T-helper 2 cell (primary cell): ENCODE results near the gene LDHD.
"Not testable (repeated sequence)": the region's sequence is repeated elsewhere in the genome, so short reads cannot be mapped to it uniquely, and the experiment has no call there.

ENCODE experiments used
- DNase-seq, 5 experiments: peaks; one replicate each; pipeline versions ENCODE4 v3.0.0 to v3.0.0-alpha.2; 2012 to 2022

LDHD gene

GRCh38 chr16:75099075-75099667, 17.4 kb downstream of the LDHD start:
- no peak for DNase-seq

GRCh38 chr16:75097941-75098901, 18.4 kb downstream of the LDHD start:
- peak; percentile 35 to 88 (median 70) for DNase-seq

- no peak for DNase-seq
Measured at GRCh38 chr16:75097191-75097761, 19.3 kb downstream of the LDHD start.

- no peak for DNase-seq
Measured at GRCh38 chr16:75096656-75097055, 19.9 kb downstream of the LDHD start.

GRCh38 chr16:75095204-75095621, 21.4 kb downstream of the LDHD start:
- no peak for DNase-seq

GRCh38 chr16:75093598-75094540, 22.7 kb downstream of the LDHD start:
- no peak for DNase-seq

GRCh38 chr16:75092777-75093176, 23.8 kb downstream of the LDHD start:
- DNase-seq: no peak

- DNase-seq: not testable (repeated sequence)
Measured at GRCh38 chr16:75091619-75092018, 25.0 kb downstream of the LDHD start.

- DNase-seq: not testable (repeated sequence)
Measured at GRCh38 chr16:75090899-75091298, 25.7 kb downstream of the LDHD start.

GRCh38 chr16:75089486-75090202, 26.9 kb downstream of the LDHD start:
- DNase-seq: peak in 1 of 5 experiments; percentile 57

GRCh38 chr16:75088934-75089333, 27.6 kb downstream of the LDHD start:
- no peak for DNase-seq

- DNase-seq: no peak
Measured at GRCh38 chr16:75088216-75088615, 28.4 kb downstream of the LDHD start.

- no peak for DNase-seq
Measured at GRCh38 chr16:75087375-75087979, 29.1 kb downstream of the LDHD start.

- no peak for DNase-seq
Measured at GRCh38 chr16:75086688-75087374, 29.7 kb downstream of the LDHD start.

GRCh38 chr16:75086281-75086680, 30.3 kb downstream of the LDHD start:
- no peak for DNase-seq

- no peak for DNase-seq
Measured at GRCh38 chr16:75085556-75085955, 31.0 kb downstream of the LDHD start.

GRCh38 chr16:75083813-75084212, 32.8 kb downstream of the LDHD start:
- DNase-seq: no peak

GRCh38 chr16:75081179-75081859, 35.3 kb downstream of the LDHD start:
- no peak for DNase-seq

GRCh38 chr16:75080205-75081029, 36.2 kb downstream of the LDHD start:
- DNase-seq: no peak
